Adrenal gland (tissue), 12 donors: ENCODE data around the gene FLNA. TPM values are rescaled to one million over a fixed set of nuclear protein-coding genes. Genes with fewer than 3 reads are reported as not detected.

Experiments
- DNase-seq, 7 donors: peaks; one replicate each; pipeline ENCODE4 v3.0.0-alpha.2; 2019 to 2020
- H3K27ac ChIP-seq, 5 donors: fragments of 200-600 bp; sonication (generic) in 4 of 5; 1 replicate in 3 of 5; 2 replicates in 2 of 5; pipeline versions ENCODE4 v1.5.1 to v1.8.0; 2016 to 2020; ENCODE audit warnings: mild to moderate bottlenecking in 1 of 5
- H3K27me3 ChIP-seq: fragments of 200-600 bp; 2 replicates; pipeline ENCODE4 v1.8.0; 2021
- H3K36me3 ChIP-seq, 2 donors: fragments of 200-600 bp; replicated peaks in 1 of 2; 1 replicate in 1 of 2; 2 replicates in 1 of 2; pipeline versions ENCODE4 v1.5.1 to v1.8.0; 2018 to 2022
- H3K4me1 ChIP-seq, 2 donors: fragments of 200-600 bp; replicated peaks in 1 of 2; 1 replicate in 1 of 2; 2 replicates in 1 of 2; pipeline versions ENCODE4 v1.5.1 to v1.8.0; 2018 to 2021
- H3K4me3 ChIP-seq, 4 donors: fragments of 200-600 bp; sonication (generic) in 3 of 4; one replicate each; pipeline ENCODE4 v1.5.1; 2016 to 2018
- H3K9me3 ChIP-seq, 3 donors: fragments of 200-600 bp; sonication (generic) in 1 of 3; replicated peaks in 1 of 3; 1 replicate in 2 of 3; 2 replicates in 1 of 3; pipeline versions ENCODE4 v1.5.1 to v1.8.0; 2016 to 2021
- POLR2A ChIP-seq, 2 donors: fragments of 450-650 bp; IDR thresholded peaks; one replicate each; pipeline ENCODE4 v1.6.1; 2017; ENCODE audit warnings: antibody characterized with exemption in 2 of 2, mild to moderate bottlenecking in 2 of 2, moderate library complexity in 1 of 2
- WGBS, 4 donors: extraction: QIAGEN DNeasy Blood & Tissue Kit in 2 of 4; methylation state at CpG; one replicate each; pipeline versions ENCODE4 v1.1.5 to v1.1.7; 2013 to 2017; 5-methylcytosine and 5-hydroxymethylcytosine counted together
- intact Hi-C, 2 donors: fragments of 100-400 bp; cut with DNase I; formaldehyde crosslinking; loops; one replicate each; pipeline versions ENCODE4 v1.14.1 to v1.15.0; 2022 to 2023
- polyA plus RNA-seq, 3 donors: library from polyadenylated mRNA; stranded (reverse); fragments of 200-250 nt in 2 of 3; fragments of 350-450 nt in 1 of 3; fragmentation: Illumina TruSeq in 1 of 3; extraction: RNeasy Lipid Tissue Mini Kit (QIAGEN cat#74804) in 1 of 3; gene quantifications; one replicate each; pipeline ENCODE4 v1.2.3, GENCODE V29; 2013 to 2014
- total RNA-seq, 9 donors: library from RNA; depleted of rRNA in 4 of 9; stranded (reverse); fragments of >200 nt in 4 of 9; fragments of 120-200 nt in 1 of 9; fragmentation: NEBNext Ultra II Directional in 1 of 9; extraction: Animal tissue kit (Norgen Biotek cat#: 25700) in 1 of 9; gene quantifications; one replicate each; pipeline versions ENCODE4 v1.1.0 to v1.2.4, GENCODE V29; 2013 to 2023
- TF ChIP-seq, protein P1 (sequence below), 6 experiments: fragments of 450-650 bp in 4 of 6; fragments of 200-600 bp in 2 of 6; sonication (generic) in 1 of 6; IDR thresholded peaks; 1 replicate in 5 of 6; 2 replicates in 1 of 6; pipeline versions ENCODE4 v1.5.1 to v1.8.0; 2016 to 2021; ENCODE audit warnings: antibody characterized with exemption in 6 of 6, mild to moderate bottlenecking in 2 of 6, moderate library complexity in 1 of 6
- donor health status: healthy with polysubstance abuse.
- donor health status: Bipolar disorder and iron deficiency.
- donor health status: DM: yes; HTN: yes; CAD: no.
- donor health status: DM: no; HTN: no; CAD: no.
- donor health status: DM: no; HTN: no; CAD: no.
- donor health status: DM: yes; HTN: yes; CAD: no.

The FLNA gene
- total and polyA plus RNA-seq, 12 donors: 57.0 to 979 (median 504) TPM

DNA sequence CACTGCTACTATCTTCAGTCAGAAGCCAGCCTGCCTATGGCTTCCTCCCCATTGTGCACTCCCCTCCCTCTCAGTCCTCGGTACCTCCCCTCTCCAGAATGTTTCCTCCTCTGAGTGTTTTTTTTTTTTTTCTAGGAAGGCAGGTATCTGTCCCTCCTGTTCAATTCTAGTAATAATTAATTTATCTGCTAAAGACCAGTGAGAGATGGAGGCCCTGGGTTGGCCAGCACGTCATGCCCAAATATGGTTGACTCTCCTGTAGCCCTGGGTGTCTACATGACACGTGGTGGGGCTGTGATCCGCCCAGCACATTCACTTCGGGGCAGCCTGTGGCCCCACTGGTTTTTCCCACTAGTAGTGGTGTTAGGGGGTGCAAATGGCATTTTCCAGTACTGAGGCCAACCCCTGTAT, 1.8 kb downstream of the FLNA start:
- Histone ChIP-seq H3K4me1 (peaks cover 6 to 8% of the 10 kb centered on the region in 2 donors), H3K27ac (peak overlapping the region in 2 of 5 donors; percentile 32 to 66), H3K36me3 (peaks cover 0 to 6% of the 10 kb centered on the region in 2 donors), H3K4me3 (no peak overlapping the region), H3K27me3 (no peaks in the 10 kb centered on the region), H3K9me3 (no peaks in the 10 kb centered on the region)
- no peak for TF ChIP-seq POLR2A (IDR thresholded peaks at IDR 0.05)
- TF ChIP-seq, protein P1, sequence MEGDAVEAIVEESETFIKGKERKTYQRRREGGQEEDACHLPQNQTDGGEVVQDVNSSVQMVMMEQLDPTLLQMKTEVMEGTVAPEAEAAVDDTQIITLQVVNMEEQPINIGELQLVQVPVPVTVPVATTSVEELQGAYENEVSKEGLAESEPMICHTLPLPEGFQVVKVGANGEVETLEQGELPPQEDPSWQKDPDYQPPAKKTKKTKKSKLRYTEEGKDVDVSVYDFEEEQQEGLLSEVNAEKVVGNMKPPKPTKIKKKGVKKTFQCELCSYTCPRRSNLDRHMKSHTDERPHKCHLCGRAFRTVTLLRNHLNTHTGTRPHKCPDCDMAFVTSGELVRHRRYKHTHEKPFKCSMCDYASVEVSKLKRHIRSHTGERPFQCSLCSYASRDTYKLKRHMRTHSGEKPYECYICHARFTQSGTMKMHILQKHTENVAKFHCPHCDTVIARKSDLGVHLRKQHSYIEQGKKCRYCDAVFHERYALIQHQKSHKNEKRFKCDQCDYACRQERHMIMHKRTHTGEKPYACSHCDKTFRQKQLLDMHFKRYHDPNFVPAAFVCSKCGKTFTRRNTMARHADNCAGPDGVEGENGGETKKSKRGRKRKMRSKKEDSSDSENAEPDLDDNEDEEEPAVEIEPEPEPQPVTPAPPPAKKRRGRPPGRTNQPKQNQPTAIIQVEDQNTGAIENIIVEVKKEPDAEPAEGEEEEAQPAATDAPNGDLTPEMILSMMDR (IDR thresholded peaks at IDR 0.05): no peak
- DNase-seq: no peak
- 43 to 68% (median 54%) methylated on average over 2 to 5 of the region's 5 CpGs for WGBS, 4 donors
- intact Hi-C loops: no loop called here

DNA sequence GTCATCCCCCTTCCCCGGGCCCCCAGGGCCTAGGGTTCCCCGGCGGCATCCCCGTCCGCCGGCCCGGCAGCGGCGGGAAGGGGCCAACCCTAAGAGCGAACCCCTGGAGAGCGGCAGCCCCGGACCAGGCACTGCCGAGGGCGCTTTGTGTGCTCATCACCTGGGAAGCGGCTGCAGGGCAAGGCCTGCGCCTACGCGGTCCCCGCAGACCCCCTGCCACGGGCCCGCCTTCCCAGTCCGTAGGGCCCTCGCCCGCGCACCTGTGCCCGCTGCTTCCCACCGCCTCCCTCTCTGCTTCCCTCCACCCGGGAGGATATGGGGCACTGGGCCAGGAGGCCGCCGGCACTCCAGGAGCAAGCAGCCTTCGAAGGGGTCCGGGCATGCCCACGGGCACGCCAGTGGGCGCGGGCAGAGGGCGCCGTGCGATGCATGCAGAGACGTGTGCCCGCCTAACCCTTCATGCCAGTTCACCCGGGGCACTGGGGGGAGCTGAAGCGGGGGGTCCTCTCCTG, 2.6 kb downstream of the FLNA start:
- Histone ChIP-seq H3K27me3 (no peaks in the 10 kb centered on the region), H3K4me3 (peak overlapping the region in 1 of 4 donors; percentile 64), H3K4me1 (peaks cover 6 to 8% of the 10 kb centered on the region in 2 donors), H3K9me3 (no peaks in the 10 kb centered on the region), H3K36me3 (peaks cover 0 to 14% of the 10 kb centered on the region in 2 donors), H3K27ac (peak overlapping the region in 2 of 5 donors; percentile 57 to 66)
- WGBS, 4 donors: 22 to 71% (median 46%) methylated on average over 13 to 41 of the region's 43 CpGs; no CpG with 5 or more reads in 1 of the 4 donors
- no peak for DNase-seq
- intact Hi-C loops: no loop called here
- TF ChIP-seq, protein P1 (IDR thresholded peaks at IDR 0.05): no peak
- TF ChIP-seq POLR2A (IDR thresholded peaks at IDR 0.05): no peak

DNA sequence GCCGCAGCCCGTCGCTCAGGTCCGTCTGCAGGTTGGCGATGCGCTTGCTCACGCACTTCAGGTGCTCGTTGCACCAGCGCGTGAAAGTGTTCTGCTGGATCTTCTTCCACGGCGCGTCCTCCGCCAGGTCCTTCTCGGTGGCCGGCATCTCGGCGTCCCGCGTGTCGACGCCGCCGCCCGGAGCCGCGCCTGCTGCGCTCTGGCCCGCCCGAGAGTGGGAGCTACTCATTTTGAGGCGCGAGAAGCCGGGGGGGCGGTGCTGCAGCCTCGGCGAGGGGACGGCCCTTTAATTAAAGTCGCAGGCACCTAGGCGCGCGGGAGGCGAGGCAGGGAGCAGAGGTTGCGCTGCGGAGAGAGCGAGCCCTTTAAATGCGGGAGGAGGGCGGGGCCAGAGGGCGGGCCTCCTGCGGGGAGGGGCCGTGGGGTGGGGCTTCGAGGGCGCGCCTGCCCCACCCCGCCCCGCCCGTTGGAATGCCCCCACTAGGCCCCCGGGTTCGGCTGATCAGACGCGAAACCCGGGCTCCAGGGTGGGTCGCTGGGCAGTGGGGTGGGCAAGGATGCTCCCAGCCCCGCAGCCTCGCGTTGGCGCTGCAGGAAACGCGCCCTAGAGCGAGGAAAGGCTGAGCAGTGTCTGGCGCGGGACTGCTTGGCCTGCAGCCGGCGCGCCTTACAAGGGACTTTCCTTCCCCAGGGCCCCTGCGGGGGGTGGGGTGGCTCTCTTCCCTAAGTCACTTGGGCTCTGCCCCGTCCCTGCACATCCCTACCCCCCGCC, 3.2 kb downstream of the FLNA start:
- H3K27ac ChIP-seq: peak overlapping the region in 4 of 5 donors; percentile 53 to 98 (median 86)
- no peaks in the 10 kb centered on the region for H3K9me3 ChIP-seq
- peak overlapping the region in 3 of 4 donors; percentile 29 to 64 (median 42) for H3K4me3 ChIP-seq
- H3K4me1 ChIP-seq: peaks cover 6 to 8% of the 10 kb centered on the region in 2 donors
- 0 to 53% (median 17%) methylated on average over 10 to 75 of the region's 77 CpGs for WGBS, 4 donors
- DNase-seq: peak; percentile 89 to 96 (median 93)
- H3K27me3 ChIP-seq: no peaks in the 10 kb centered on the region
- TF ChIP-seq POLR2A (IDR thresholded peaks at IDR 0.05): peak; percentile 92 to 93
- TF ChIP-seq, protein P1 (IDR thresholded peaks at IDR 0.05): peak in 1 of 6 experiments; percentile 8
- H3K36me3 ChIP-seq: peaks cover 0 to 21% of the 10 kb centered on the region in 2 donors
- intact Hi-C loops: no loop called here

DNA sequence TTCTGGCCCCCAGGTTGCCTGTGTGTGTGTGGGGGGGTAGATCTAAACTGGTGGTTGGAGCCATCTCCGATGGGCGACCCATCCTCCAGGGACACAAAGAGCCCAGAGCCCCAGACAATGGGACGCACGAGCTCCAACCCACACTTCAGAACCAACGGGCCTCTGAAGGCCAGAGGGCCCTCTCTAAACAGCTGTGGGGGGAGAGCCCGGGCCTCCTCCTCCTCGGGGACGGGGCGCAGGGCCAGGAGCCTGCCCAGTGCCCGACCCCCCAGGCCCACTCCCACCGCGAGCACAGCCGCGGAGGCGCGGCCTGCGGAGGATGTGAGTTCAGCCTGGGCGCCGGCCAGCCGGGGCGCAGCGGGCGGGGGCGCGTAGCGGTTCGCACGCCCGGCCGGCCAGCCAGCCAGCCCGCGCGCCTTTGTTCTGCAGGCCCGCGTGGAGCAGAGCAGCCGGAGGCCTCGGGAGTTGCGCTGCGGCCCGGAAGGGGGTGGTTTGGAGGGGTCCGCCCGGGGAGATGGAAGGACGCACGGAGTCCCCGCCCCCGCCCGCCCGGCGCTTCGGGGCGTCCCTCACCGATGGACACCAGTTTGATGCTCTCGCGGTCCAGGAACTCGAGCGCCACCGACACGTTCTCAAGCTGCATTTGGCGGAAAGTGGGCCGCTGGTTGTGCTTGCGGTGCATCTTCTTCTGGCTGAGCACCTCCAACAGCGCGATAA, 4.0 kb downstream of the FLNA start:
- WGBS, 4 donors: 1 to 54% (median 31%) methylated on average over 8 to 62 of the region's 63 CpGs; no CpG with 5 or more reads in 1 of the 4 donors
- peaks cover 6 to 8% of the 10 kb centered on the region in 2 donors for H3K4me1 ChIP-seq

More for the DNA sequence above, 4.0 kb downstream of the FLNA start:
- no peaks in the 10 kb centered on the region for H3K27me3 ChIP-seq
- intact Hi-C loops: no loop called here
- DNase-seq: peak in 1 of 7 donors; percentile 27
- no peaks in the 10 kb centered on the region for H3K9me3 ChIP-seq
- TF ChIP-seq POLR2A (IDR thresholded peaks at IDR 0.05): no peak
- TF ChIP-seq, protein P1 (IDR thresholded peaks at IDR 0.05): no peak
- peaks cover 0 to 27% of the 10 kb centered on the region in 2 donors for H3K36me3 ChIP-seq
- peak overlapping the region in 3 of 4 donors; percentile 29 to 64 (median 42) for H3K4me3 ChIP-seq
- peak overlapping the region in 4 of 5 donors; percentile 53 to 98 (median 86) for H3K27ac ChIP-seq
